GM18519 (cell line): ENCODE data around the gene CFAP410.
"Not testable (repeated sequence)": the region's sequence is repeated elsewhere in the genome, so short reads cannot be mapped to it uniquely, and the experiment has no call there.

Experiments
- ATAC-seq: cut with Tn5 transposase; IDR thresholded peaks from one replicate; pipeline ENCODE4 v1.9.1; 2021; ENCODE audit warnings: mild to moderate bottlenecking, moderate library complexity; ENCODE audit not compliant: unreplicated experiment, low FRiP score

Gene CFAP410

GRCh38 chr21:44352253-44352860, 13.2 kb upstream of the CFAP410 start:
- ATAC-seq, result no peak

DNA sequence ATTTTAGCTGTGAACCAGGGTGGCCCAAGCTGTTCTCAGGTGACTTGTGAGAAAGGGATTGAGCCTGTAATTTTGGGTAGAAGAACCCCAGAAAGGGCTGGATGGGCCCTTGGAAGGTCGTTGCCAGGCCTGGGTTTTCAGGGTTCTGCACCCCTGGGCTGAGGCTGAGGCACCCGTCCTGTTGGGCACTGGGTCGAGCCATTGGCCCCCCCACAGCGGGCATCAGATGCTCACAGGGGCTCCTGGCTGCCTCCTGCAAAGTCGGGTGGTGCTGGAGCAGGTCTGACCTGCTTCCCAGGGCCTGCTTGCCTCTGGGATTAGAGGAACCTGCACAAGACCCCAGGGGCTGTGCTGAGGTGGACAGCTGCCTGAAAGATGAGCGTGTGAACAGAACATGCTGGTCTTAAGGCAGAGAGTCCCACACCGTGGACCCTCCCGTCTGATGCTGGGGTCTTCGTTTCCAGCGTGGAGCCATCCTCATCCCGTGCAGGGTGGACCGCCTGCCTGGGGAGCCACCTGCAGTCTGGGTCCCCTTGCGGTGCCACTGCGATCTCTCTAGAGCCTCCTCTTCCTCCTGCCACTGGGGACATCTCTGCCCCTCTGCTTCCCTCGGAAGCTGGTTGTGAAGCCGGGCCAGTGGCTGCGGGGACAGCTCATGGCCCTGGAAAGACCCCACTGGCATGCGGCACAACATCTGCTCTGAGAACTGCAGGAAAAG, 12.5 kb upstream of the CFAP410 start:
- ATAC-seq, result no peak

DNA sequence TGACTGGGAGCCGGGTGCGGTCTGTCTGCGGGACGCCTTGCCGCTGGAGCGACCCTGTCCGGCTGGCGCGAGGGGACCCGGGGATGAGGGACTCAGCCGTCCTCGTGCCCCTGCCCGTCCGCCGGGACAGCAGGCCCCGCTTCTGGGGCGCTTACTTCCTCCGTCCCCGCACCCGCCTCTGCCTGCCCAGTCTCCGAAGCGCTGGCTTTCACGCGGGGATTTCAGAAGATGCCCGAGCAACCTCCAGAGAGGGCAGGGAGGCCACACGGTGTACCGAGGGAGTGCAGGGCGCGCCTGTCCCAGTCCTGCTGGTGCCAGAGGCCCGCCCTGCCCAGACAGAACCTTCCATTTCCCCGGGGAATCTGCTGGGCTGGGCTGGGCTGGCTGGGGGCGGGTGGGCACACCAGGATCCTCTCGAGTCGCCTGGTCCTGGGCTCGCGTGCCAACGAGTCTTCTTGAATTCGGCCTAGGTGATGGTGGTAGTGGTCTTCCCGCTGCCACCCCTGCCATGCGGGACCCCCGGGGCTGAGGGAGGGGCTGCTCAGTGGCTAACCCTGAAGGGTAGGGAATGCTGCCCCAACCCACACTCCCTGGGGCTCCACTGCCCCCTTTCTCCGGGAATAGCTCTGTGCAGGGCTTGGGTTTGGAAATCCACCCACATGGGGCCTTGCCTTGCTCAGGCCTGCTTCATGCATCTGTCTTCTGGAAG, 11.7 kb upstream of the CFAP410 start:
- ATAC-seq, result no peak

- ATAC-seq, result no peak
These were observed 10.9 kb upstream of the CFAP410 start for GRCh38 chr21:44349847-44350772.

DNA sequence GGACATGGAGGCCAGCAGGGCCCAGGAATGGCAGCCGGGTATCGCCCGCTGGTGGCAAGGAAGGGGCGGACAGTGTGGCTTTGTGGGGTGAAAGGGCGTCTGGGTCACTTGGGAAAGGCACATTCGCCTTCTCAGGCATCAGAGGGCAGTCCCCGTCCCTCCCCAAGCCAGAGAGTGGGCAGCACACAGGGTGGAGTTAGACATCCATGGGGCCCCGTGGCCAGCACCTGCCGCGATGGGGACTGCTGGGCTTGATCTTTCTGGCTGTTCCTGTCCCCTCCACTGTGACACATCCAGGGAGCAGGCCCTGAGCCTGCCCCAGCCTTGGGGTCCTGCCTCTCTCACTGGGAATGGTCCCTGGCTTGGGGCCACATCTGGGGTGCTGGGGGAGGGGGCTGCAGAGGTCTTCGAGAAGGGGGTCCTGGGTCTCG, 10.2 kb upstream of the CFAP410 start:
- no peak for ATAC-seq

DNA sequence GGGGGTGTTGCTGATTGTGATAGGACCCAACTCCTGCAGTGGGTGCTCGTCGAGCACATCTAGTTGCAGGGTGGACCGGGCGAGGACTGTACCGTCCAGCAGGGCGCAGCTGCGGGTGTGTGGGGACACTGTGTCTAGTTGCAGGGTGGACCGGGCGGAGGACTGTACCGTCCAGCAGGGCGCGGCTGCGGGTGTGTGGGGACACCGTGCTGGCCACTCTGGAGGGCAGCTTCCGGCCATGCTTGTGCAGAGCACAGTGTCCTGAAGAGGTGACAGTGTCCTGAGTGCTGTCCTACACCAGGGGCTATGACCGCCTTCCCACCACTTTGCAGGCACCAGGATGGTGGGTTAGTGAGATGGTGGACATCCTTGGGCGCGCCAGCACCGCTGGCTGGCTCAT, 9.7 kb upstream of the CFAP410 start:
- ATAC-seq, result no peak

DNA sequence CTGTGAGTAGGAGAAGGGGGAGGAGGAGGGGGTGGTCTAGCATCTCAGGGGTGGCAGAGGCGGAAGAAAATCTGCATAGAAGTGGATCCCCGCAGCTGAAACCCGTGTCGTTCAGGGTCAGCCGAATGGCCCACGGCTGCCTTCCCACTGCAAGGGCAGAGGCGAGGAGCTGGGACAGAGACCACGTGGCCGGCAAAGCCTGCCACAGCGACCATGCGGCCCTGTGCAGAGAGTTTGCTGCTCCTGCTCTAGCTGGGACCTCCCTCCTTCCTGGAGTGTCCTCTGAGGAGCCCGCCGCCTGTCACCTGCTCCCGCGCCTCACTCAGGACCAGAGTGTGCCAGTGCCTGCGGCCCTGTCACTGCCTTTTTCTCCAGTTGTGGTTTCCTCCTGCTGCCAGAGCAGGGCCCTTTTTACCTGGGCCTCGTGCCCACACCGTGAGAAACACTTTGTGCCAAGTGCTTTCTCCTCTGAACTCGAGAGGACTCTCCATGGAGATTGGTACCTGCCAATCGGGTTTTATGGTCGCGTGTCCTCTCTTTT, 8.8 kb upstream of the CFAP410 start:
- no peak for ATAC-seq

DNA sequence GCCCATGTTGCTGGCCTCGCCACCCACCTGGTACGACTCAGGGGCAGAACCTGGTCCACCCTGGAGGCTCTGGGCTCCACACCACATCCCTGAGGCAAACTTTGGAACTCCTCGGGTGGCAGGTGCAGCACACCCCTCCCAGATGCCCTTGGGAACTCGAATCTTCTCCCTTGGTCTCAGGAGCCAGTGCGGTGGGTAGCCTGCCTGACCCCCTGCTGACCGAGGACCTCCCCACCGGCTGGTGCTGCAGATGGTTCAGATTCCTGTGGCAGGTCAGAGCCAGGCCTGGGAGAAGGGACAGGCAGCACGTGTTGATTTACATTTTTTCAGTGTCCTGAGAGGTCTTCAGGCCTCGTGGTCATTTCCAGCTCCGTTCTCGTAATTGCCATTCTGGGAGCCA, 6.3 kb upstream of the CFAP410 start:
- no peak for ATAC-seq

- no peak for ATAC-seq
These were observed 5.5 kb upstream of the CFAP410 start for GRCh38 chr21:44344541-44345183.

GRCh38 chr21:44342981-44343380, 3.8 kb upstream of the CFAP410 start:
- not testable (repeated sequence) for ATAC-seq

GRCh38 chr21:44341726-44342458, 2.7 kb upstream of the CFAP410 start:
- not testable (repeated sequence) for ATAC-seq

DNA sequence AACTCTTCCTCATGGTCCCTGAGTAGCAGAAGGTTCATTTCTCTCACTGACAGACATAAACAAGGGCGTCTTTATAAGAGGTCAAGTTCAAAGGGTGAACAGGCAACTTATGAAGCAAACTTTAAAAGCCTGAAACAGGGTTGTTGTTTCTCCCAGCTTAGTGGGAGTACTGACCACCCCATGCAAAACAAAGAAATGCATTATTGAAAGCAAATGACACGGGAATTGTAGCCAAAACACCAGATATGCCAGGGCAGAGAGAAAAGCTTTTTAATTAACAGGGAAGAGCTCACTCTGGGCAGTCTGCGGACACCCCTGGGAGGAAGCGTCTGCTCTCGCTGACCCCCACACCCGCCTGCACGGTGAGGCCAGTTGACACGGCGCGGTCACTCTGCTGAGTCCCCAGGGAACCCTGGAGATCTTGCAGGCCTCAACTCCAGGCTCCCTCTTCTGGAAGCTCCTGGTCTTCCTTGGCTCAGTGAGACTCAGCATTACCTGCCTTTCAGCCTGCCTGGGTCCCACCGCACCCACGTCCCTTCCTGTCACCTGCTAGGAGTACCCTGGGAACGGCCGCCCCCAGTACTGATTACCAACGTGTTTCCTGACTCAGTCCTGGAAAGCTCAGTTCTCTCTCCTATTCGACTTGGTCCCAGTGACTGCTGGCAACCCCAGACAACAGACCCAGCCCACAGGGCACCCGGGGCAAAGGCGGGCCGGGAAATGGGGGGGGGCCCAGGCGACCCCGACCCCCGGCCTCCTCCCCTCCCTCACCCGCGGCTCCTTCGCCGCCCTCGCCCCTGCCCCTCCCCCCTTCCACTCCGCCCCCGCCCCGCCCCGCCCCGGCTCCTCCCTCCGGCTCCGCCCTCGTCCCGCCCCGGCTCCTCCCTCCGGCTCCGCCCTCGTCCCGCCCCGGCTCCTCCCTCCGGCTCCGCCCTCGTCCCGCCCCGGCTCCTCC, 972 bp downstream of the CFAP410 start:
- no peak for ATAC-seq

DNA sequence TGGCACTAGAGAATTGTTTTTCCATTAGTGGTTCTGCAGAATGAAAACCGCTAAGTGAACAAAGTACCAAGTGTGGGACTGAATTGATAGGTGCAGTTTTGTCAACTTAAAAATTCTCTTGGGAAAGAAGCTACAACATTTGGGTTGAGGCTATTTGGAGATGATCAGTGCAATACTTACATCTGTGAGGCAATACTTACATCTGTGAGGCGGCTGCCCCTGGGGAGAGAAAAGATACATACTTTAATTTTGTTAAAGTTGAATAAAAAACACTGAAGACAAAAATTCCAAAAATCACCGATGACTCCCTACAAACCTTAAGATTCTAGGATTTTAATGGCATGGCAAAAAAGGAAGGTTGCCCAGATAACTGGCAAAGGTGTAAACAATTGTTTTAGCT, 1.7 kb downstream of the CFAP410 start:
- ATAC-seq, result no peak

GRCh38 chr21:44335266-44336059, 3.7 kb downstream of the CFAP410 start:
- no peak for ATAC-seq

DNA sequence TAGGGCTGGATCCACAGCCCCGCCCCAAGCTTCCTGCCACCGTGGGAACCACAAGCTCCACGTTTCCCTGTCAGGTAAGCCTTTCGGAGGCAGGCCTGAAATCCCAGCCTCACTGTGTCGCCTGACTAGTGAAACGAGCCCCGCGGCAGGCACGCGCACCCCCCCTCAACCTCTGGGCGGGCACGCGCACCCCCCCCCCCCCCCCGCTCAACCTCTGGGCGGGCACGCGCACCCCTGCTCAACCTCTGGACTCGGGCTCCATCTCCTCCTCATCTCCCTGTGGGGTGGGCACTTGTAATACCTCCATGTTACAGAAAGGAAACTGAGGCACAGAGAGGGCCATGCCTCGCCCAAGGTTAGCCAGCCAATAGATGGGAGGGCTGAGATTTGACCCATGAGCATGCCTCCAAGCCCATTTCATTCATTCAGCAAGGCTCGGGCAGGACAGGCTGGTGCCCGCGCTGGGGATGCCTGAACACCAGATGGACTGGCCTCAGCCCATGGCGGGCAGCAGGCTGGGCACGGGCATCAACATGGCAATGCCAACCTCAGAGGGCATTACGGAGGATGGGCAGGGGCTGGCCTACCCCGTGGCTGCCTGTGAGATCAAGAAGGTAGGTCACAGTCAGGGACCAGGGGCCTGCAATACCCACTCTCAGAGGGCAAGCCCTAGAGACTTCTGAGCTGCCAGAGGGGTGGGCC, 4.7 kb downstream of the CFAP410 start:
- no peak for ATAC-seq

GRCh38 chr21:44333509-44334328, 5.5 kb downstream of the CFAP410 start:
- ATAC-seq, result no peak
